Type B pancreatic cell (in vitro differentiated cells): ENCODE results near the gene TMEM9. TPM values are rescaled to one million over a fixed set of nuclear protein-coding genes. Genes with fewer than 3 reads are reported as not detected.

Experiments
- DNase-seq: peaks from one replicate; pipeline ENCODE4 v3.0.0; 2021; ENCODE audit warnings: mixed read lengths; ENCODE audit not compliant: unreplicated experiment; ENCODE audit errors: extremely low spot score
- H3K27ac Mint-ChIP-seq: 2 replicates; pipeline ENCODE4 v1.8.0; 2021; ENCODE audit warnings: mild to moderate bottlenecking, mixed read lengths
- H3K27me3 Mint-ChIP-seq: 2 replicates; pipeline ENCODE4 v1.8.0; 2021; ENCODE audit warnings: mixed read lengths
- H3K36me3 Mint-ChIP-seq: 2 replicates; pipeline ENCODE4 v1.8.0; 2021; ENCODE audit warnings: mixed read lengths
- H3K4me1 Mint-ChIP-seq: one replicate; pipeline ENCODE4 v1.8.0; 2021; ENCODE audit warnings: mixed read lengths; ENCODE audit not compliant: unreplicated experiment
- H3K4me3 Mint-ChIP-seq: 2 replicates; pipeline ENCODE4 v1.8.0; 2021; ENCODE audit warnings: mild to moderate bottlenecking, mixed read lengths
- H3K9me3 Mint-ChIP-seq: 2 replicates; pipeline ENCODE4 v1.8.0; 2021; ENCODE audit warnings: mixed read lengths
- CTCF ChIP-seq: fragments of 200-600 bp; sonication (generic); conservative IDR thresholded peaks from 2 replicates; pipeline ENCODE4 v1.5.0; 2021; ENCODE audit warnings: antibody characterized with exemption, mild to moderate bottlenecking
- long read RNA-seq: library from polyadenylated mRNA; unstranded; transcript quantifications from one replicate; pipeline ENCODE4 v2.0.0, GENCODE V29; 2020
- total RNA-seq: library from RNA; stranded (reverse); gene quantifications from 2 replicates; pipeline ENCODE4 v1.2.1, GENCODE V29; 2021; ENCODE audit warnings: low replicate concordance

TMEM9 gene
- total RNA-seq, result 97.1 and 117 TPM in 2 replicates
- long read RNA-seq, transcript TMEM9-201 (5 exons, 1,959 nt), result minor isoform, 8 of 186 reads
- long read RNA-seq, transcript TMEM9-204 (6 exons, 1,529 nt), result major isoform, 156 of 186 reads
- long read RNA-seq, partial matches to known transcripts, result 0 of 186 reads
- long read RNA-seq, other reads (novel, unspliced or antisense), result 12 of 186 reads

GRCh38 chr1:201154389-201155165 is at the start of gene TMEM9:
Gene TMEM9, minus strand, starts transcription at chr1:201154474. Its CDS starts 551 bp downstream, at chr1:201153923.
- H3K27ac Mint-ChIP-seq, result peak within 1 kb of the TSS; percentile 90
- TF ChIP-seq CTCF, result no peak
- H3K27me3 Mint-ChIP-seq, result peaks cover 4% of the 10 kb centered on the region
- H3K4me1 Mint-ChIP-seq, result peaks cover 28% of the 10 kb centered on the region
- H3K36me3 Mint-ChIP-seq, result peaks cover 18% of the 10 kb centered on the region
- H3K4me3 Mint-ChIP-seq, result peak within 1 kb of the TSS; percentile 94
- DNase-seq, result peak; percentile 98
- no peaks in the 10 kb centered on the region for H3K9me3 Mint-ChIP-seq

GRCh38 chr1:201198598-201198997 is 44.3 kb upstream of the TMEM9 start:
- Mint-ChIP-seq H3K9me3 (no peaks in the 10 kb centered on the region), H3K27ac (no peak overlapping the region)
- no peak for TF ChIP-seq CTCF

GRCh38 chr1:201194046-201194445 is 39.8 kb upstream of the TMEM9 start:
- Mint-ChIP-seq H3K36me3 (no peaks in the 10 kb centered on the region), H3K4me3 (no peak overlapping the region), H3K4me1 (peaks cover 21% of the 10 kb centered on the region), H3K9me3 (no peaks in the 10 kb centered on the region), H3K27me3 (peaks cover 15% of the 10 kb centered on the region), H3K27ac (no peak overlapping the region)
- no peak for TF ChIP-seq CTCF
- DNase-seq, result no peak

More at GRCh38 chr1:201198598-201198997, 44.3 kb upstream of the TMEM9 start:
- no peak for DNase-seq
- no peaks in the 10 kb centered on the region for H3K4me1 Mint-ChIP-seq
- H3K27me3 Mint-ChIP-seq, result no peaks in the 10 kb centered on the region
- H3K36me3 Mint-ChIP-seq, result no peaks in the 10 kb centered on the region
- H3K4me3 Mint-ChIP-seq, result no peak overlapping the region

DNA sequence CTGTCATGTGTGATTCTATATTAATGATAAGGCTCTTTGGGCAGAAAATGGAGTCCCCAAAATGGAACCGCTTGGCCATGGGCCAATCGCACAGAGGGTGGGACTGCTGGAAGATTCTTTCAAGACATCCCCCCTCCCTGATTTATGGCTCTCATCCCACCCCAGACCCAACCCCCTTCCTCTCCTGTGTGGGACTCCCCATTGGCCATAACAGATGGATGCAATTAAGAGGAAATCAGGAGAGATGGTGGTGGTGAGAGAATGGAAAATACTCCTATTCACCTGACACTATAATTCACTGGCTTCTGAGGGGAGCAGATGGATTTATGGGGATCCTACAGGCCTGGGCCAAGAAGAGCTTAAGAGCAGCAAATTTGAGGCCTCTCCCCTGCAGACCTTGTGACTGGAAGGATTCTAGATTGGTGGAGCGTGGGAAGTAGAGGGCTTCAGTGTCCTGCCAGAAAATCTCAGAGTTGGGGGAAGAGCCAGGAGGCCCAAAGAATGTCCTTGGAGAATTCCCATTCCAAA is 38.1 kb upstream of the TMEM9 start:
- TF ChIP-seq CTCF, result no peak
- H3K9me3 Mint-ChIP-seq, result no peaks in the 10 kb centered on the region
- peaks cover 21% of the 10 kb centered on the region for H3K4me1 Mint-ChIP-seq

DNA sequence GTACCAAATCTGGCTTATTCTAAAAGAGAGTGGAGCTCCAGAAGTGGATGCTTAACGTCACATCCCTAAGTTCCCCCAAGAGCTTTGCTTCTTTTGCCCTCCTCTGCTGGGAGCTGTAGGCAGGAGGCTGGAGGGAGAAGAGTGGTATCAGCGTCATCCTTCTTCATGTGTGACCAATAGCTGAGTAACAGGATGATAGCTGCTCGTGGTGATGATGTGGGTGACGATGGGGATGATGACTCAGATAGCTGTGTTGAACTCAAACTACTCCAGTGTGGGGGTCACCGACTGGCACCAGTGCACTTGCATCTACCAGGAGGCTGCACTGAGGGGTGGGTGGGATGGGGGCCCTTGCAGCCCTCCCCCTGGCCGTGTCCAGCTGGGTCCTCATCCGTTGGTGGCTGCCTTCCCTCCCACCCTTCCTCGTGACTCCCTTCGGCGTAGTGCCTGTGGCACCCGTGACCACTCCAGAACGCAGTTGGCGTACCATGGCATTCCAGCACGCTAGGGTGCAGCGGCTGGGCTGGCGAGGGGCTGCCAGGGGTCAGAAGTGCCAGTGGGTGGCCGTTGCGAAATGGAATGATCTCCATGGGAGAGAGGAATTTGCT is 37.5 kb upstream of the TMEM9 start:
- TF ChIP-seq CTCF, result no peak
- DNase-seq, result no peak
- Mint-ChIP-seq H3K27ac (no peak overlapping the region), H3K9me3 (no peaks in the 10 kb centered on the region), H3K4me1 (peaks cover 21% of the 10 kb centered on the region), H3K4me3 (no peak overlapping the region), H3K27me3 (peaks cover 15% of the 10 kb centered on the region), H3K36me3 (no peaks in the 10 kb centered on the region)

More for the DNA sequence above, 38.1 kb upstream of the TMEM9 start:
- Mint-ChIP-seq H3K36me3 (no peaks in the 10 kb centered on the region), H3K27me3 (peaks cover 15% of the 10 kb centered on the region), H3K27ac (peak overlapping the region; percentile 63), H3K4me3 (peak overlapping the region; percentile 69)
- DNase-seq, result no peak
